Astrocyte of the spinal cord (primary cell): Measurements from ENCODE around the gene PHF10.

Source experiments
- DNase-seq: peaks from one replicate; pipeline ENCODE4 v3.0.0; 2011; ENCODE audit warnings: low read depth, low spot score
- H3K4me3 ChIP-seq: 2 replicates; pipeline ENCODE4 v1.5.1; 2011; ENCODE audit warnings: low read depth, mild to moderate bottlenecking, low read length, moderate library complexity
- CTCF ChIP-seq: IDR thresholded peaks from 2 replicates; pipeline ENCODE4 v1.5.1; 2012; ENCODE audit warnings: low read depth, mild to moderate bottlenecking, low read length, inconsistent platforms
- in situ Hi-C: cut with HindIII; loops from 2 replicates; pipeline ENCODE4 v1.10.0; 2017; ENCODE audit warnings: low sequenced_read_pairs

Gene PHF10

GRCh38 chr6:169723200-169723909 is 945 bp downstream of the PHF10 start:
- no peak for TF ChIP-seq CTCF
- H3K4me3 ChIP-seq, result peak overlapping the region; percentile 72
- in situ Hi-C loops, result no loop called here
- DNase-seq, result peak; percentile 61

GRCh38 chr6:169722362-169723199 is 1.7 kb downstream of the PHF10 start:
- no peak for TF ChIP-seq CTCF
- H3K4me3 ChIP-seq, result peak overlapping the region; percentile 72
- in situ Hi-C loops, result no loop called here
- DNase-seq, result peak; percentile 86

- no peak overlapping the region for H3K4me3 ChIP-seq
- in situ Hi-C loops, result no loop called here
- TF ChIP-seq CTCF, result no peak
- DNase-seq, result no peak
Observed at GRCh38 chr6:169720207-169720855, 4.0 kb downstream of the PHF10 start.

- peak; percentile 25 for DNase-seq
- no peak overlapping the region for H3K4me3 ChIP-seq
- TF ChIP-seq CTCF, result no peak
- in situ Hi-C loops, result no loop called here
Observed at GRCh38 chr6:169719117-169719516, 5.2 kb downstream of the PHF10 start.

- TF ChIP-seq CTCF, result no peak
- DNase-seq, result no peak
- in situ Hi-C loops, result no loop called here
- H3K4me3 ChIP-seq, result no peak overlapping the region
Observed at GRCh38 chr6:169714595-169714994, 9.7 kb downstream of the PHF10 start.

- in situ Hi-C loops, result no loop called here
- DNase-seq, result no peak
- no peak overlapping the region for H3K4me3 ChIP-seq
- no peak for TF ChIP-seq CTCF
Observed at GRCh38 chr6:169714178-169714577, 10.1 kb downstream of the PHF10 start.
